ENCODE results near the gene RASA3. TPM values are rescaled to one million over a fixed set of nuclear protein-coding genes. Genes with fewer than 3 reads are reported as not detected.
A peak's percentile ranks its signal among the peaks of the same experiment; 100 is the strongest.

Gene RASA3
- polyA plus RNA-seq, 3 donors: 9.0 to 32.6 (median 16.6) TPM

DNA sequence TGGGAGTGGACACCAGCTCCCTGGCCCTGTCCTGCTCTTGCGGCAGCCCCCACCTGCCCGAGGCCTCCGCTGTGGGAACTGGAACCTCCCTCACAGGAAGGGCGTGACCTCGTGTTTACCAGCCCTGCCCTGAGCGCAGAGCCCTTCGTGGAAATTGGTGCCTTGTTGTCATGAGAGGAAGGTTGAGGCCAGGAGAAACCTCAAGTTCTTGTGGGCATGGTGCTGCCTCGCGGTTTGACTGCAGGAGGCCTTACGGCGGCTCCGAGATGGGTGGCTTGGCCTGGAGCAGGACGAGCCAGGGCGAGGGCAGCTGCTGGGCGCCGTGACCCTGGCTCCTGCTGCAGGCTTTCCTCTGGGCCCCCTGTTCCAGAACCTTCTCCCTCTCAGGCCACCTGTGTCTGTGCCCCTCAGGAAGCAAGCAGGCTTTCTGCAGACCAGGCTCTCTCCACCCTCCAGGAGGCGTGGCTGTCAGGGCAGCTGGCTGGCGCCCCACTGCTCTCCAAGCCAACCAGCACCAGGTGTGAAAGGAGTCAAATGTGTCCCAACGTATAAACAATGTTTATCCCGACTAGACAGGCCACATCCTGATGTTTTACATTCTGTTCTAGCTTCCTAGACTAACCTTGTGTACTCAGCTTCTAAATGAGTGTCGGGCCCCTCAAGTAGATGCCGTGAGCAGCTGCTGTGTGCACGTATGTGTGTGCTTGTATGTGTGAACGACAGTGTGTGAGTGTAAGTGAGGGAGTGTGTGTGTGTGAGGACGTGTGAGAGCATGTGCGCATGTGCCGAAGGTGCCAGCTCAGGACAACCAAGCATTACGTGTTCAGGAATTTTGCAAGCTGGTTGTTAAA, 10.4 kb upstream of the RASA3 start:
- Histone ChIP-seq H3K79me2 (ENCODE audit: insufficient read depth, low read length) (no peaks in the 10 kb centered on the region), H3K4me2 (replicated peaks; ENCODE audit: extremely low read depth, low read length, poor library complexity, severe bottlenecking) (peak overlapping the region; percentile 11), H3K4me3 (replicated peaks in 1 of 3; ENCODE audit: low read depth in 2 of 3, low read length in 3 of 3) (peak overlapping the region in 1 of 3 experiments; percentile 30), H3K9ac (ENCODE audit: insufficient read depth, low read length, poor library complexity, severe bottlenecking) (no peak overlapping the region), H2AFZ (ENCODE audit: insufficient read depth, low read depth, low read length, poor library complexity, severe bottlenecking) (peak overlapping the region; percentile 62), H3K27me3 (ENCODE audit: control insufficient read depth in 2 of 2, insufficient read depth in 2 of 2, low read length in 2 of 2) (peaks cover 0 to 16% of the 10 kb centered on the region in 2 donors), H3K27ac (ENCODE audit: low read depth in 1 of 2, low read length in 2 of 2) (no peak overlapping the region), H4K20me1 (ENCODE audit: insufficient read depth, low read length) (no peaks in the 10 kb centered on the region), H3K36me3 (replicated peaks in 1 of 2; ENCODE audit: control insufficient read depth in 1 of 2, insufficient read depth in 2 of 2, low read length in 2 of 2) (no peaks in the 10 kb centered on the region), H3K9me3 (replicated peaks in 1 of 2; ENCODE audit: control insufficient read depth in 1 of 2, insufficient read depth in 1 of 2, low read length in 2 of 2) (no peaks in the 10 kb centered on the region), H3K4me1 (ENCODE audit: control insufficient read depth in 1 of 2, insufficient read depth in 2 of 2, low read length in 2 of 2) (peaks cover 39 to 46% of the 10 kb centered on the region in 2 donors)
- H3K4me1 Mint-ChIP-seq: peaks cover 15% of the 10 kb centered on the region
- no peak overlapping the region for H3K4me3 Mint-ChIP-seq
- peak; percentile 49 to 63 (median 50) for DNase-seq
- peaks cover 0 to 5% (median 0%) of the 10 kb centered on the region in 7 donors for H3K9me3 Mint-ChIP-seq
- WGBS (ENCODE audit: insufficient coverage): 39% methylated on average over 21 of the region's 28 CpGs
- H3K36me3 Mint-ChIP-seq: no peaks in the 10 kb centered on the region
- TF ChIP-seq, protein P1, sequence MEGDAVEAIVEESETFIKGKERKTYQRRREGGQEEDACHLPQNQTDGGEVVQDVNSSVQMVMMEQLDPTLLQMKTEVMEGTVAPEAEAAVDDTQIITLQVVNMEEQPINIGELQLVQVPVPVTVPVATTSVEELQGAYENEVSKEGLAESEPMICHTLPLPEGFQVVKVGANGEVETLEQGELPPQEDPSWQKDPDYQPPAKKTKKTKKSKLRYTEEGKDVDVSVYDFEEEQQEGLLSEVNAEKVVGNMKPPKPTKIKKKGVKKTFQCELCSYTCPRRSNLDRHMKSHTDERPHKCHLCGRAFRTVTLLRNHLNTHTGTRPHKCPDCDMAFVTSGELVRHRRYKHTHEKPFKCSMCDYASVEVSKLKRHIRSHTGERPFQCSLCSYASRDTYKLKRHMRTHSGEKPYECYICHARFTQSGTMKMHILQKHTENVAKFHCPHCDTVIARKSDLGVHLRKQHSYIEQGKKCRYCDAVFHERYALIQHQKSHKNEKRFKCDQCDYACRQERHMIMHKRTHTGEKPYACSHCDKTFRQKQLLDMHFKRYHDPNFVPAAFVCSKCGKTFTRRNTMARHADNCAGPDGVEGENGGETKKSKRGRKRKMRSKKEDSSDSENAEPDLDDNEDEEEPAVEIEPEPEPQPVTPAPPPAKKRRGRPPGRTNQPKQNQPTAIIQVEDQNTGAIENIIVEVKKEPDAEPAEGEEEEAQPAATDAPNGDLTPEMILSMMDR (IDR thresholded peaks at IDR 0.05): no peak
- H3K27me3 Mint-ChIP-seq (ENCODE audit: low read depth in 3 of 3): peaks cover 12 to 23% (median 14%) of the 10 kb centered on the region in 3 donors
- intact Hi-C loops (cut with micrococcal nuclease): no loop called here
- H3K27ac Mint-ChIP-seq: no peak overlapping the region

DNA sequence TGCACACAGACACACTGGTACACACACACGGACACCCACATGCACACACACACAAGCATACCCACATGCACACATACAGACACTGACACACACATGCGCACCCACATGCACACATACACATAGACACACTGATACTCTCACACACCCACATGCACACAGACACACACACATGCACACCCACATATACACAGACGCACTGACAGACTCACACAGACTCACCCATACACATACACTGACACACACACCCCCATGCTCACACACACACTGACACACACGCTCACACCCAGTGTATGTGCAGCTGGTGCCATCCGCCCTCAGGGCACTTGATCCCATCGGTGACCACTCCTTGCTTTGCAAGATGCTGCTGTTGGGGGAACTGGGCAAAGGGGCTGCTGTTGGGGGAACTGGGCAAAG, 9.7 kb upstream of the RASA3 start:
- Mint-ChIP-seq H3K27ac (no peak overlapping the region), H3K4me3 (no peak overlapping the region), H3K4me1 (peaks cover 13% of the 10 kb centered on the region), H3K27me3 (ENCODE audit: low read depth in 3 of 3) (peaks cover 12 to 23% (median 12%) of the 10 kb centered on the region in 3 donors), H3K36me3 (no peaks in the 10 kb centered on the region), H3K9me3 (peaks cover 0 to 5% (median 0%) of the 10 kb centered on the region in 7 donors)
- H2AFZ ChIP-seq (ENCODE audit: insufficient read depth, low read depth, low read length, poor library complexity, severe bottlenecking): no peak overlapping the region
- peak overlapping the region in 1 of 3 experiments; percentile 30 for H3K4me3 ChIP-seq (replicated peaks in 1 of 3; ENCODE audit: low read depth in 2 of 3, low read length in 3 of 3)
- no peaks in the 10 kb centered on the region for H4K20me1 ChIP-seq (ENCODE audit: insufficient read depth, low read length)
- DNase-seq: no peak
- peak overlapping the region; percentile 11 for H3K4me2 ChIP-seq (replicated peaks; ENCODE audit: extremely low read depth, low read length, poor library complexity, severe bottlenecking)
- WGBS (ENCODE audit: insufficient coverage): 85% methylated on average over 3 of the region's 6 CpGs
- H3K9me3 ChIP-seq (replicated peaks in 1 of 2; ENCODE audit: control insufficient read depth in 1 of 2, insufficient read depth in 1 of 2, low read length in 2 of 2): no peaks in the 10 kb centered on the region
- H3K27me3 ChIP-seq (ENCODE audit: control insufficient read depth in 2 of 2, insufficient read depth in 2 of 2, low read length in 2 of 2): peaks cover 0 to 16% of the 10 kb centered on the region in 2 donors
- H3K27ac ChIP-seq (ENCODE audit: low read depth in 1 of 2, low read length in 2 of 2): no peak overlapping the region
- intact Hi-C loops (cut with micrococcal nuclease): no loop called here
- no peak overlapping the region for H3K9ac ChIP-seq (ENCODE audit: insufficient read depth, low read length, poor library complexity, severe bottlenecking)
- TF ChIP-seq, protein P1 (IDR thresholded peaks at IDR 0.05): no peak
- no peaks in the 10 kb centered on the region for H3K36me3 ChIP-seq (replicated peaks in 1 of 2; ENCODE audit: control insufficient read depth in 1 of 2, insufficient read depth in 2 of 2, low read length in 2 of 2)
- H3K4me1 ChIP-seq (ENCODE audit: control insufficient read depth in 1 of 2, insufficient read depth in 2 of 2, low read length in 2 of 2): peaks cover 39 to 45% of the 10 kb centered on the region in 2 donors
- H3K79me2 ChIP-seq (ENCODE audit: insufficient read depth, low read length): no peaks in the 10 kb centered on the region
